PFSK-1 (cell line): ENCODE measurements around the gene TMEM238L.

Experiments
- POLR2AphosphoS5 ChIP-seq: IDR thresholded peaks from 2 replicates; pipeline ENCODE4 v1.6.1; 2012; ENCODE audit warnings: low read depth, mild to moderate bottlenecking, control low read depth, low read length, moderate library complexity
- SIN3A ChIP-seq: IDR thresholded peaks from 2 replicates; pipeline ENCODE4 v1.6.1; 2012; ENCODE audit warnings: mild to moderate bottlenecking, low read length, moderate library complexity, borderline replicate concordance; ENCODE audit not compliant: insufficient read depth
- TAF1 ChIP-seq: IDR thresholded peaks from 2 replicates; pipeline ENCODE4 v1.6.1; 2012; ENCODE audit warnings: low read length, control low read depth, borderline replicate concordance; ENCODE audit not compliant: insufficient read depth
- TF ChIP-seq, protein P1 (sequence below), 2 experiments: IDR thresholded peaks; 2 replicates each; pipeline versions ENCODE4 v1.6.1 to v1.8.0; 2011 to 2012; ENCODE audit warnings: low read depth in 2 of 2, low read length in 2 of 2, control low read depth in 1 of 2, inconsistent platforms in 1 of 2, mild to moderate bottlenecking in 1 of 2, moderate library complexity in 1 of 2; ENCODE audit not compliant: insufficient read depth in 1 of 2

- TF ChIP-seq POLR2AphosphoS5 (no peak), TAF1 (no peak), SIN3A (no peak)
- TF ChIP-seq, protein P1, sequence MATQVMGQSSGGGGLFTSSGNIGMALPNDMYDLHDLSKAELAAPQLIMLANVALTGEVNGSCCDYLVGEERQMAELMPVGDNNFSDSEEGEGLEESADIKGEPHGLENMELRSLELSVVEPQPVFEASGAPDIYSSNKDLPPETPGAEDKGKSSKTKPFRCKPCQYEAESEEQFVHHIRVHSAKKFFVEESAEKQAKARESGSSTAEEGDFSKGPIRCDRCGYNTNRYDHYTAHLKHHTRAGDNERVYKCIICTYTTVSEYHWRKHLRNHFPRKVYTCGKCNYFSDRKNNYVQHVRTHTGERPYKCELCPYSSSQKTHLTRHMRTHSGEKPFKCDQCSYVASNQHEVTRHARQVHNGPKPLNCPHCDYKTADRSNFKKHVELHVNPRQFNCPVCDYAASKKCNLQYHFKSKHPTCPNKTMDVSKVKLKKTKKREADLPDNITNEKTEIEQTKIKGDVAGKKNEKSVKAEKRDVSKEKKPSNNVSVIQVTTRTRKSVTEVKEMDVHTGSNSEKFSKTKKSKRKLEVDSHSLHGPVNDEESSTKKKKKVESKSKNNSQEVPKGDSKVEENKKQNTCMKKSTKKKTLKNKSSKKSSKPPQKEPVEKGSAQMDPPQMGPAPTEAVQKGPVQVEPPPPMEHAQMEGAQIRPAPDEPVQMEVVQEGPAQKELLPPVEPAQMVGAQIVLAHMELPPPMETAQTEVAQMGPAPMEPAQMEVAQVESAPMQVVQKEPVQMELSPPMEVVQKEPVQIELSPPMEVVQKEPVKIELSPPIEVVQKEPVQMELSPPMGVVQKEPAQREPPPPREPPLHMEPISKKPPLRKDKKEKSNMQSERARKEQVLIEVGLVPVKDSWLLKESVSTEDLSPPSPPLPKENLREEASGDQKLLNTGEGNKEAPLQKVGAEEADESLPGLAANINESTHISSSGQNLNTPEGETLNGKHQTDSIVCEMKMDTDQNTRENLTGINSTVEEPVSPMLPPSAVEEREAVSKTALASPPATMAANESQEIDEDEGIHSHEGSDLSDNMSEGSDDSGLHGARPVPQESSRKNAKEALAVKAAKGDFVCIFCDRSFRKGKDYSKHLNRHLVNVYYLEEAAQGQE (IDR thresholded peaks at IDR 0.05; ENCODE audit: insufficient read depth in 1 of 2, low read depth in 2 of 2, low read length in 2 of 2) = no peak
Measured at GRCh38 chr17:10776381-10776780, 27.5 kb downstream of the TMEM238L start.
